ENCODE measurements around the gene GOLGA6D. TPM values are rescaled to one million over a fixed set of nuclear protein-coding genes. Genes with fewer than 3 reads are reported as not detected.

GOLGA6D gene
- total and polyA plus RNA-seq, 2 of the 8 experiments (the other 6 are each of a cell fraction or from before 2014, with no cell fraction given), result 0.27 to 0.69 TPM

DNA sequence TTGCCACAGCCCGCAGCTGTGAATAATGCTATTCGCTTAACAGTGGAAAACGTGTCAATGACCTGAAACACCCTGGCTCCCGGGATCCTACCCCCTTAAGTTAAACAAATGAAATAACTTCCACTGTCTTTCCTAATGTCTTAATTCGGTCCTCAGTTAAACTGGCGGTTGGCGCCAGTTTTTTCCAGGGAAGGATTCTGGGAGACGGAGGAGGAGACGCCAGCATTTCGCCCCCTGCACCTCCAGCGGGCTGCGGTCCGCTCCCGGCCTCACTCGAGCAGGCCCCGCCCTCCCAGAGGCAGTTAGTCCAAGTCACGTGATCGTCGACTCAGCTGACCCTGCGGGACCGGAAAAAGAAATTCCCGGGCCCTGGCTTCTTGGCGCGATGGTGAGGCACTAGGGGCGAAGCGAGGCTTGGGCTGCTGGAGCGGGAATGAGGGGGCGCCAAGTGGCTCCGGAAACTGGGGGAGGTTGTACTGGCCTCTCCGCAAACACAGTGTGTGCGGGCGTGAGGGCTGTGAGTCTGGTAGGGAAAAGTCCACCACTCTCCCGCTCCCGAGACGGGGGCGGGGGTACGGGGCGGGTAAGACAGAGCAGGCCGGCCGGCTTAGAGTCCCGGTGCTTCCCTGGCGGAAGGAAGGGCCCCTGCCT lies 53.2 kb downstream of the GOLGA6D start, which contains the start of gene COMMD4:
TSS of gene COMMD4 (plus strand) at position 359 of the 651 bp plus-strand sequence. CDS start at position 386, 27 bp downstream.
- peak within 1 kb of the TSS; percentile 75; the same call in 1 of the 2 replicates for H3K27ac ChIP-seq (ENCODE audit: low read depth, low read length)
- TF ChIP-seq TAF7 (optimal IDR thresholded peaks at IDR 0.05; ENCODE audit: borderline replicate concordance, low read depth, low read length) (peak; percentile 50), POLR2AphosphoS5 (IDR thresholded peaks at IDR 0.05; ENCODE audit: low read depth, low read length) (peak; percentile 71), SP1 (IDR thresholded peaks at IDR 0.05; ENCODE audit: low read depth, low read length) (0 out of 2 replicates have a peak, but pooled peaks have one; percentile 21), BCL11A (IDR thresholded peaks at IDR 0.05; ENCODE audit: low read depth in 2 of 2, low read length in 2 of 2) (no peak), KDM5A (IDR thresholded peaks at IDR 0.05; ENCODE audit: low read length) (peak; percentile 89), SIX5 (IDR thresholded peaks at IDR 0.05; ENCODE audit: low read depth, low read length) (no peak), SRF (IDR thresholded peaks at IDR 0.05; ENCODE audit: low read depth, low read length) (no peak), EP300 (IDR thresholded peaks at IDR 0.05; ENCODE audit: borderline replicate concordance in 1 of 2, low read depth in 2 of 2, low read length in 2 of 2) (peak in 1 of 2 experiments; percentile 79; a peak in 1 of 3 replicates), SUZ12 (IDR thresholded peaks at IDR 0.05; ENCODE audit: low read length) (no peak), HDAC2 (IDR thresholded peaks at IDR 0.05; ENCODE audit: borderline replicate concordance in 1 of 2, low read depth in 2 of 2, low read length in 2 of 2) (peak in 1 of 2 experiments; percentile 88; a peak in 1 of 4 replicates), SP4 (IDR thresholded peaks at IDR 0.05; ENCODE audit: low read length) (peak; percentile 99)

More for the DNA sequence above, 53.2 kb downstream of the GOLGA6D start, which contains the start of gene COMMD4:
- peak within 1 kb of the TSS; percentile 78 for H3K4ac ChIP-seq (replicated peaks; ENCODE audit: insufficient read length, low read depth, low read length)
- peak within 1 kb of the TSS; percentile 49; the same call in 1 of the 2 replicates for H2AK5ac ChIP-seq (ENCODE audit: low read depth, low read length)
- H4K5ac ChIP-seq (ENCODE audit: insufficient read length, low read depth, low read length), result peak within 1 kb of the TSS; percentile 71
- 5% methylated on average over 30 of the region's 42 CpGs; no CpG with 5 or more reads in 1 of the 2 experiments for WGBS, 2 experiments (ENCODE audit: extremely low coverage in 1 of 2, insufficient coverage in 1 of 2, insufficient read length in 1 of 2, insufficient replicate concordance in 2 of 2, low coverage in 1 of 2, low lambda C conversion rate in 2 of 2, missing lambda C conversion rate in 1 of 2)
- no peak within 1 kb of the TSS for H3K14ac ChIP-seq (ENCODE audit: insufficient read length)
- no peak within 1 kb of the TSS for H3K23ac ChIP-seq (ENCODE audit: insufficient read length)
- H3K23me2 ChIP-seq (ENCODE audit: low read depth, low read length), result peaks cover 8% of the 10 kb centered on the region
- H3K27me3 ChIP-seq (replicated peaks in 1 of 4; ENCODE audit: control insufficient read depth in 3 of 4, extremely low read depth in 1 of 4, insufficient read depth in 3 of 4, low read length in 3 of 4), result no peaks in the 10 kb centered on the region; a peak in 1 of 7 replicates
- peak within 1 kb of the TSS; percentile 68 to 87 (median 82) for H3K9ac ChIP-seq (replicated peaks in 1 of 4; ENCODE audit: extremely low read depth in 1 of 4, low read depth in 3 of 4, low read length in 3 of 4)
- H3K9me3 ChIP-seq (ENCODE audit: insufficient read depth in 2 of 2, low read depth in 1 of 2, low read length in 1 of 2), result no peaks in the 10 kb centered on the region
- no peak within 1 kb of the TSS for H4K91ac ChIP-seq (replicated peaks; ENCODE audit: insufficient read length, low read length)
- H3K4me1 ChIP-seq (replicated peaks in 1 of 4; ENCODE audit: control insufficient read depth in 3 of 4, insufficient read depth in 4 of 4, low read length in 3 of 4), result peaks cover 0 to 7% (median 2%) of the 10 kb centered on the region in 4 experiments; a peak in 5 of 7 replicates
- no peak for FAIRE-seq
- POLR2A ChIA-PET (ENCODE audit: partially characterized antibody), result interaction anchor here (0.7 to 2.2 kb wide), 7 partner anchors 9 to 285 kb away, joined by 3 to 10 read pairs (median 5); partner anchors contain the start of genes MAN2C1 and NEIL1
- no peak within 1 kb of the TSS for H2BK12ac ChIP-seq (ENCODE audit: low read depth, low read length)
- peak within 1 kb of the TSS; percentile 84 to 97 for H3K4me2 ChIP-seq (ENCODE audit: insufficient read depth in 1 of 2, low read depth in 2 of 2, low read length in 2 of 2)
- H2BK20ac ChIP-seq (ENCODE audit: low read length), result no peak within 1 kb of the TSS
- H3K79me1 ChIP-seq (ENCODE audit: low read depth, low read length), result 0 out of 2 replicates have a peak, but pooled peaks cover 2% of the 10 kb centered on the region
- H2AFZ ChIP-seq (ENCODE audit: low read length), result peak within 1 kb of the TSS; percentile 60
- H3K18ac ChIP-seq (ENCODE audit: extremely low read depth, low read length), result peak within 1 kb of the TSS; percentile 96; the same call in 1 of the 2 replicates
- peaks cover 0 to 7% of the 10 kb centered on the region in 2 experiments; a peak in 2 of 4 replicates for H3K79me2 ChIP-seq (ENCODE audit: control insufficient read depth in 1 of 2, insufficient read depth in 2 of 2, low read length in 2 of 2)
- peak; percentile 75 to 95 for DNase-seq (ENCODE audit: low read depth in 1 of 2, low spot score in 2 of 2)
- H3K4me3 ChIP-seq (ENCODE audit: extremely low read depth in 1 of 4, insufficient read depth in 2 of 4, low read depth in 3 of 4, low read length in 4 of 4), result peak within 1 kb of the TSS; percentile 50 to 91 (median 86)
- no peaks in the 10 kb centered on the region for H4K20me1 ChIP-seq (replicated peaks in 1 of 2; ENCODE audit: control insufficient read depth in 1 of 2, insufficient read depth in 2 of 2, low read length in 2 of 2)
- CTCF ChIA-PET (ENCODE audit: partially characterized antibody), result interaction anchor here (1.0 to 1.1 kb wide), 2 partner anchors 12 to 30 kb away, joined by 3 read pairs; partner anchors contain the start of gene NEIL1
- H4K8ac ChIP-seq (ENCODE audit: extremely low read depth, insufficient read depth, low read length), result peak within 1 kb of the TSS; percentile 99
- peaks cover 3 to 19% (median 5%) of the 10 kb centered on the region in 4 experiments; a peak in 5 of 8 replicates for H3K36me3 ChIP-seq (ENCODE audit: control insufficient read depth in 2 of 4, insufficient read depth in 4 of 4, low read length in 3 of 4)
- no peak within 1 kb of the TSS for H2BK120ac ChIP-seq (replicated peaks; ENCODE audit: low read depth, low read length)
- peak within 1 kb of the TSS; percentile 46 for H3K56ac ChIP-seq (replicated peaks; ENCODE audit: insufficient read length, low read depth, low read length)
- H2BK5ac ChIP-seq (ENCODE audit: low read depth, low read length), result no peak within 1 kb of the TSS
- H2BK15ac ChIP-seq (ENCODE audit: low read length), result no peak within 1 kb of the TSS

Measured in H1 (cell line).